ENCODE data around the gene YJEFN3. TPM values are rescaled to one million over a fixed set of nuclear protein-coding genes. Genes with fewer than 3 reads are reported as not detected.

Gene YJEFN3
- total RNA-seq, 1 experiment from 2014 or later, result 18.5 TPM

DNA sequence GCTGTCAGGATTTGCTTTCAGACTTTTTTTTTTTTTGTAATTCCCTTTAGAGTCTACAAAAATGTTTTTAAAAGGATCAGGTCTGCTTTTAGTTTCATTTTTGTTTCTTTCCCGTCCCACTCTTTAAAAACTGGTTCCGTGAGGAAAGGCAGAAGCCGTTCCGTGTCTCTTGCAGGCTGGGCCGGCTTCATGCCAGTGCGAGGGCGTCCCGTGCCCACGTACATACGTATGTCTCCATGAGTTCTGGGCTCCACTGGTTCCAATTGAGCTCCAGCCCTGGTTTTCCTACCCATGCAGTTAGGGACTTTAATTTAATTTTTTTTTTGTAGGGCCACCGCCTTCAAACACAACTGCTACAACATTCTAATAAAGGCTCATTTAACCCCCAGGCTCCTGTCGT, 22.1 kb upstream of the YJEFN3 start:
- H2AFZ ChIP-seq, result no peak overlapping the region
- no peaks in the 10 kb centered on the region for H3K9me2 ChIP-seq (ENCODE audit: insufficient read depth)
- H3K79me2 ChIP-seq (ENCODE audit: low read depth), result no peaks in the 10 kb centered on the region
- peaks cover 45% of the 10 kb centered on the region; the same call in 1 of the 2 replicates for H3F3A ChIP-seq (ENCODE audit: insufficient read depth, low read depth)
- no peak for DNase-seq
- POLR2A ChIA-PET (ENCODE audit: unreplicated experiment), result no interaction called here
- H3K27ac ChIP-seq, result no peak overlapping the region
- TF ChIP-seq, protein P1, sequence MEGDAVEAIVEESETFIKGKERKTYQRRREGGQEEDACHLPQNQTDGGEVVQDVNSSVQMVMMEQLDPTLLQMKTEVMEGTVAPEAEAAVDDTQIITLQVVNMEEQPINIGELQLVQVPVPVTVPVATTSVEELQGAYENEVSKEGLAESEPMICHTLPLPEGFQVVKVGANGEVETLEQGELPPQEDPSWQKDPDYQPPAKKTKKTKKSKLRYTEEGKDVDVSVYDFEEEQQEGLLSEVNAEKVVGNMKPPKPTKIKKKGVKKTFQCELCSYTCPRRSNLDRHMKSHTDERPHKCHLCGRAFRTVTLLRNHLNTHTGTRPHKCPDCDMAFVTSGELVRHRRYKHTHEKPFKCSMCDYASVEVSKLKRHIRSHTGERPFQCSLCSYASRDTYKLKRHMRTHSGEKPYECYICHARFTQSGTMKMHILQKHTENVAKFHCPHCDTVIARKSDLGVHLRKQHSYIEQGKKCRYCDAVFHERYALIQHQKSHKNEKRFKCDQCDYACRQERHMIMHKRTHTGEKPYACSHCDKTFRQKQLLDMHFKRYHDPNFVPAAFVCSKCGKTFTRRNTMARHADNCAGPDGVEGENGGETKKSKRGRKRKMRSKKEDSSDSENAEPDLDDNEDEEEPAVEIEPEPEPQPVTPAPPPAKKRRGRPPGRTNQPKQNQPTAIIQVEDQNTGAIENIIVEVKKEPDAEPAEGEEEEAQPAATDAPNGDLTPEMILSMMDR (conservative IDR thresholded peaks at IDR 0.05), result no peak
- no peak for TF ChIP-seq EZH2 (IDR thresholded peaks at IDR 0.05; ENCODE audit: low read depth)
- BruUV-seq (replicated peaks), result no TSS peak
- no peaks in the 10 kb centered on the region for H3K4me1 ChIP-seq (replicated peaks; ENCODE audit: insufficient read depth)
- no peaks in the 10 kb centered on the region for H3K27me3 ChIP-seq (ENCODE audit: insufficient read depth, low read depth)
- H3K4me2 ChIP-seq, result no peak overlapping the region
- intact Hi-C loops (cut with micrococcal nuclease; ENCODE audit: unreplicated experiment), result no loop called here
- peaks cover 8% of the 10 kb centered on the region; the same call in 1 of the 2 replicates for H4K20me1 ChIP-seq (ENCODE audit: insufficient read depth)
- CTCF ChIA-PET, result no interaction called here
- no peak overlapping the region for H3K4me3 ChIP-seq
- H3K36me3 ChIP-seq (ENCODE audit: low read depth), result 0 out of 2 replicates have a peak, but pooled peaks cover 14% of the 10 kb centered on the region
- H3K9me3 ChIP-seq (ENCODE audit: insufficient read depth, low read depth), result no peaks in the 10 kb centered on the region

DNA sequence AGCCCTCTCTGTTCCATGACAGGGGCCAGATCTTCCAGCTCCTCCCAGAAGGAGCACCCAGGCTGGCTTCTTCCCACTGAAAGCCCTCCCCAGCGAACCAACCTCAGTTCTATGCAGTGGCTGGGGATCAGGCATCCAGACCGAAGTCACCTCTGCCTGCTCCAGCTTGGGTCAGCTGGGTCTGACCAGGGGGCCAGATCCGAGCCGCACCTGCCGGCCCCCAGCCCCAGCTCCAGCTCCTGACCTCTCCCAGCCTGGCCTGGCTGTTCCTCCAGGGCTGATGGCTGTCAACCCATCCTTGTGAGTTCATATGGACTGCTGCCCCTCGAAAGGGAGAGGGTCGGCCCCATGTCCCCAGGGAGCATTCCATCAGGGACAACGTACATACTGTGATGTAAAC, 21.4 kb upstream of the YJEFN3 start:
- H3K36me3 ChIP-seq (ENCODE audit: low read depth), result 0 out of 2 replicates have a peak, but pooled peaks cover 11% of the 10 kb centered on the region
- intact Hi-C loops (cut with micrococcal nuclease; ENCODE audit: unreplicated experiment), result no loop called here
- no TSS peak for BruUV-seq (replicated peaks)
- H3K9me3 ChIP-seq (ENCODE audit: insufficient read depth, low read depth), result no peaks in the 10 kb centered on the region
- H3K4me1 ChIP-seq (replicated peaks; ENCODE audit: insufficient read depth), result no peaks in the 10 kb centered on the region
- H3K79me2 ChIP-seq (ENCODE audit: low read depth), result no peaks in the 10 kb centered on the region
- no peak for TF ChIP-seq EZH2 (IDR thresholded peaks at IDR 0.05; ENCODE audit: low read depth)
- TF ChIP-seq, protein P1 (conservative IDR thresholded peaks at IDR 0.05), result no peak
- peaks cover 4% of the 10 kb centered on the region; the same call in 1 of the 2 replicates for H4K20me1 ChIP-seq (ENCODE audit: insufficient read depth)
- H3K27ac ChIP-seq, result no peak overlapping the region
- ChIA-PET CTCF (no interaction called here), POLR2A (ENCODE audit: unreplicated experiment) (no interaction called here)
- no peaks in the 10 kb centered on the region for H3K27me3 ChIP-seq (ENCODE audit: insufficient read depth, low read depth)
- H3K4me3 ChIP-seq, result no peak overlapping the region
- H2AFZ ChIP-seq, result no peak overlapping the region
- H3K9me2 ChIP-seq (ENCODE audit: insufficient read depth), result no peaks in the 10 kb centered on the region
- DNase-seq, result no peak
- H3K4me2 ChIP-seq, result no peak overlapping the region
- peaks cover 52% of the 10 kb centered on the region; the same call in 1 of the 2 replicates for H3F3A ChIP-seq (ENCODE audit: insufficient read depth, low read depth)

DNA sequence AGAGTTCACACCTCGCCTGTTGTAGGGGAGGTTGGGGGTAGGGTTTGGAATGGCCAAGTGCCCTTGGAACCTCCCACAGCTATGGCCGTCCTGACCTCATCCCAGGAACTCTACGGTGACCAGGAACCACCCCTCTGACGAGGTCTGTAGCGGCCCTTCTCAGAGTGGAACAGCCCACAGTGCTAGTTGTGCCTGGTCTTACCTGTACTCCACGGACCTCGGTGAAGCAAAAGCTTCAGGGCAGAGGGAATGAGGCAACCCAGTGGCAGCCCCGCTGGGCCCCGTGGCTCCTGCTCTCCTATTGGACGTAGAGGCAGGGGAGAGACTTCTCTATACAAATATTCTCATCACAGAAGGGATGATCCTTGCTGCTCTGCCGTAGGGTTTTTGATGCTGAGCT, 20.5 kb upstream of the YJEFN3 start:
- no peak for DNase-seq
- ChIA-PET POLR2A (ENCODE audit: unreplicated experiment) (no interaction called here), CTCF (no interaction called here)
- no peak overlapping the region for H3K4me2 ChIP-seq
- H3K79me2 ChIP-seq (ENCODE audit: low read depth), result no peaks in the 10 kb centered on the region
- H3K4me1 ChIP-seq (replicated peaks; ENCODE audit: insufficient read depth), result no peaks in the 10 kb centered on the region
- no peaks in the 10 kb centered on the region for H3K27me3 ChIP-seq (ENCODE audit: insufficient read depth, low read depth)
- no peaks in the 10 kb centered on the region for H3K9me2 ChIP-seq (ENCODE audit: insufficient read depth)
- no peak overlapping the region for H3K4me3 ChIP-seq
- no peaks in the 10 kb centered on the region; the same call in 1 of the 2 replicates for H4K20me1 ChIP-seq (ENCODE audit: insufficient read depth)
- no peak overlapping the region for H3K27ac ChIP-seq
- TF ChIP-seq, protein P1 (conservative IDR thresholded peaks at IDR 0.05), result no peak
- BruUV-seq (replicated peaks), result no TSS peak
- H3K9me3 ChIP-seq (ENCODE audit: insufficient read depth, low read depth), result no peaks in the 10 kb centered on the region
- intact Hi-C loops (cut with micrococcal nuclease; ENCODE audit: unreplicated experiment), result no loop called here
- no peak overlapping the region for H2AFZ ChIP-seq
- H3F3A ChIP-seq (ENCODE audit: insufficient read depth, low read depth), result peaks cover 49% of the 10 kb centered on the region; the same call in 1 of the 2 replicates
- 0 out of 2 replicates have a peak, but pooled peaks cover 6% of the 10 kb centered on the region for H3K36me3 ChIP-seq (ENCODE audit: low read depth)

Data from PC-9 (cell line).